Measurements from ENCODE around the gene BOD1.

DNA sequence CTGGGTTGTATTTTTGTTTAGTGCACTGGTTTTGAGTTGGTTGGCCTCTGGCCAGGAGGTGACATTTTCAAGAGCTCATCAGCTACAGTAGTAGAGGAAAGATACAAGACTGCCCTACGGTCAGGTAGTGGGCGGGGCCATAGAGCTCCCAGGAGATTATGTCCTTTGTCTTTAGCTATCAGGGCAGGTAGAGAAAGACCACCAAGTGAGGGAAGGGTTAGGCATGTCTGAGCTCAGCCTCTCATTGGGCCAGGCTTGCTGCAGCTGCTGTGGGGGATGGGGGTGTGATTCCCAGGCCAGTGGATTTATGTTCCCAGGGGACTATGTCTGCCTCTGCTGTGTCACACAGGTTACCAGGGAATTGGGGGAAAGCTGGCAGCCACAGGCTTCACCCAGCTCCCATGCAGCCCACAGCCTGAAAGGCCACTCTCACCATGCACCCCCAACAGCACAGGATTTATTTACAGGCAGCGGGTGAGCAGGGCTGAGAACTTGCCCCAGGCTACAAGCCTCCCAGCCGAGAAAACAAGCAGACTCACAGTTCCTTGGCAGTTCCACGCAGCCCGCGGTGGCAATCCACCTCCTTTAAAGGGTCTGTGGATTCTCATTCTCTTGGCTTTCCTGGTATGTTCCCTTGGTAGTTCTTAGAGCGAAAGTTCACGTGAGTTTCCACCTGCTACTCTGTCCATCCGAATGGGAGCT is 37.5 kb upstream of the BOD1 start:
- TF ChIP-seq, protein P1, sequence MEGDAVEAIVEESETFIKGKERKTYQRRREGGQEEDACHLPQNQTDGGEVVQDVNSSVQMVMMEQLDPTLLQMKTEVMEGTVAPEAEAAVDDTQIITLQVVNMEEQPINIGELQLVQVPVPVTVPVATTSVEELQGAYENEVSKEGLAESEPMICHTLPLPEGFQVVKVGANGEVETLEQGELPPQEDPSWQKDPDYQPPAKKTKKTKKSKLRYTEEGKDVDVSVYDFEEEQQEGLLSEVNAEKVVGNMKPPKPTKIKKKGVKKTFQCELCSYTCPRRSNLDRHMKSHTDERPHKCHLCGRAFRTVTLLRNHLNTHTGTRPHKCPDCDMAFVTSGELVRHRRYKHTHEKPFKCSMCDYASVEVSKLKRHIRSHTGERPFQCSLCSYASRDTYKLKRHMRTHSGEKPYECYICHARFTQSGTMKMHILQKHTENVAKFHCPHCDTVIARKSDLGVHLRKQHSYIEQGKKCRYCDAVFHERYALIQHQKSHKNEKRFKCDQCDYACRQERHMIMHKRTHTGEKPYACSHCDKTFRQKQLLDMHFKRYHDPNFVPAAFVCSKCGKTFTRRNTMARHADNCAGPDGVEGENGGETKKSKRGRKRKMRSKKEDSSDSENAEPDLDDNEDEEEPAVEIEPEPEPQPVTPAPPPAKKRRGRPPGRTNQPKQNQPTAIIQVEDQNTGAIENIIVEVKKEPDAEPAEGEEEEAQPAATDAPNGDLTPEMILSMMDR (conservative IDR thresholded peaks at IDR 0.05; ENCODE audit: low read length), result no peak
- no peak for TF ChIP-seq EZH2phosphoT487 (IDR thresholded peaks at IDR 0.05; ENCODE audit: borderline replicate concordance)
